H9 (cell line): ENCODE data around the gene DAD1. TPM values are rescaled to one million over a fixed set of nuclear protein-coding genes. Genes with fewer than 3 reads are reported as not detected.
A peak's percentile ranks its signal among the peaks of the same experiment; 100 is the strongest.

ENCODE experiments used
- DNase-seq: peaks from one replicate; pipeline ENCODE4 v3.0.0-alpha.2; 2017
- H2AFZ ChIP-seq: one replicate; pipeline ENCODE4 v1.6.1; 2013; ENCODE audit warnings: mild to moderate bottlenecking, low read length, control low read depth, moderate library complexity
- H2AK5ac ChIP-seq: 2 replicates; pipeline ENCODE4 v1.6.1; 2013; ENCODE audit warnings: low read length, control low read depth, mixed read lengths; ENCODE audit not compliant: insufficient read length
- H2BK120ac ChIP-seq: one replicate; pipeline ENCODE4 v1.6.1; 2013; ENCODE audit warnings: low read depth, mild to moderate bottlenecking, low read length, control low read depth, inconsistent platforms; ENCODE audit not compliant: poor library complexity, severe bottlenecking
- H2BK12ac ChIP-seq: 2 replicates; pipeline ENCODE4 v1.6.1; 2013; ENCODE audit warnings: low read length, control low read depth, mixed read lengths, low read depth; ENCODE audit not compliant: insufficient read length
- H2BK15ac ChIP-seq: 2 replicates; pipeline ENCODE4 v1.6.1; 2013; ENCODE audit warnings: low read depth, low read length, control low read depth
- H2BK20ac ChIP-seq: one replicate; pipeline ENCODE4 v1.6.1; 2013; ENCODE audit warnings: low read depth, mild to moderate bottlenecking, low read length, control low read depth, inconsistent platforms; ENCODE audit not compliant: poor library complexity, severe bottlenecking
- H2BK5ac ChIP-seq: 2 replicates; pipeline ENCODE4 v1.6.1; 2013; ENCODE audit warnings: low read length, control low read depth, mixed read lengths; ENCODE audit not compliant: insufficient read length
- H3K14ac ChIP-seq: 2 replicates; pipeline ENCODE4 v1.6.1; 2013; ENCODE audit warnings: low read length, control low read depth; ENCODE audit not compliant: insufficient read depth
- H3K18ac ChIP-seq: 2 replicates; pipeline ENCODE4 v1.6.1; 2013; ENCODE audit warnings: low read depth, mild to moderate bottlenecking, mixed read lengths, low read length, control low read depth; ENCODE audit not compliant: insufficient read length
- H3K23ac ChIP-seq: 2 replicates; pipeline ENCODE4 v1.6.1; 2013; ENCODE audit warnings: low read length, control low read depth, mixed read lengths, low read depth; ENCODE audit not compliant: insufficient read length
- H3K23me2 ChIP-seq: 2 replicates; pipeline ENCODE4 v1.6.1; 2013; ENCODE audit warnings: low read depth, mild to moderate bottlenecking, mixed read lengths, low read length, control low read depth; ENCODE audit not compliant: insufficient read length, poor library complexity, severe bottlenecking
- H3K27ac ChIP-seq: 2 replicates; pipeline ENCODE4 v1.5.1; 2013; ENCODE audit warnings: low read length, control low read depth, mixed read lengths, low read depth; ENCODE audit not compliant: insufficient read length
- H3K27me3 ChIP-seq: 2 replicates; pipeline ENCODE4 v1.6.1; 2013; ENCODE audit warnings: low read length, control low read depth, inconsistent platforms; ENCODE audit not compliant: insufficient read depth
- H3K4ac ChIP-seq: 2 replicates; pipeline ENCODE4 v1.6.1; 2013; ENCODE audit warnings: low read depth, mild to moderate bottlenecking, control low read depth, inconsistent platforms, low read length, moderate library complexity
- H3K4me1 ChIP-seq: 2 replicates; pipeline ENCODE4 v1.6.1; 2013; ENCODE audit warnings: low read length, control low read depth, inconsistent platforms; ENCODE audit not compliant: insufficient read depth
- H3K4me2 ChIP-seq: 2 replicates; pipeline ENCODE4 v1.6.1; 2013; ENCODE audit warnings: low read length, control low read depth, mixed read lengths; ENCODE audit not compliant: insufficient read length, insufficient read depth
- H3K56ac ChIP-seq: 2 replicates; pipeline ENCODE4 v1.6.1; 2013; ENCODE audit warnings: low read depth, mild to moderate bottlenecking, mixed read lengths, low read length, control low read depth; ENCODE audit not compliant: insufficient read length
- H3K79me1 ChIP-seq: 2 replicates; pipeline ENCODE4 v1.6.1; 2013; ENCODE audit warnings: low read depth, mild to moderate bottlenecking, moderate library complexity, low read length, control low read depth, inconsistent platforms; ENCODE audit not compliant: insufficient read depth, poor library complexity, severe bottlenecking
- H3K79me2 ChIP-seq: 2 replicates; pipeline ENCODE4 v1.6.1; 2013; ENCODE audit warnings: low read length, control low read depth, inconsistent platforms; ENCODE audit not compliant: insufficient read depth
- H3K9ac ChIP-seq: 2 replicates; pipeline ENCODE4 v1.6.1; 2013; ENCODE audit warnings: low read length, control low read depth, mixed read lengths; ENCODE audit not compliant: insufficient read length; ENCODE audit errors: extremely low read depth
- H3K9me3 ChIP-seq: one replicate; pipeline ENCODE4 v1.6.1; 2013; ENCODE audit warnings: low read depth, low read length, inconsistent platforms; ENCODE audit not compliant: control insufficient read depth
- H3T11ph ChIP-seq: one replicate; pipeline ENCODE4 v1.6.1; 2013; ENCODE audit warnings: mild to moderate bottlenecking, low read length, control low read depth, inconsistent platforms
- H4K20me1 ChIP-seq: one replicate; pipeline ENCODE4 v1.6.1; 2013; ENCODE audit not compliant: control insufficient read depth, insufficient read length, insufficient read depth
- H4K5ac ChIP-seq: 2 replicates; pipeline ENCODE4 v1.6.1; 2013; ENCODE audit warnings: low read depth, mild to moderate bottlenecking, mixed read lengths, low read length, control low read depth; ENCODE audit not compliant: insufficient read length
- H4K8ac ChIP-seq: replicated peaks from 2 replicates; pipeline ENCODE4 v1.6.1; 2013; ENCODE audit warnings: low read length, control low read depth, mixed read lengths, low read depth; ENCODE audit not compliant: insufficient read length
- H4K91ac ChIP-seq: 2 replicates; pipeline ENCODE4 v1.6.1; 2013; ENCODE audit warnings: low read depth, mild to moderate bottlenecking, moderate library complexity, mixed read lengths, low read length, control low read depth; ENCODE audit not compliant: insufficient read length
- H3K27ac Mint-ChIP-seq, 3 experiments: 2 replicates in 2 of 3; 3 replicates in 1 of 3; pipeline ENCODE4 v1.8.0; 2020 to 2021; ENCODE audit warnings: mixed read lengths in 3 of 3, mild to moderate bottlenecking in 1 of 3, moderate library complexity in 1 of 3
- H3K27me3 Mint-ChIP-seq: 2 replicates; pipeline ENCODE4 v1.8.0; 2021; ENCODE audit warnings: low read depth, mild to moderate bottlenecking, moderate library complexity, mixed read lengths
- H3K36me3 Mint-ChIP-seq, 3 experiments: 2 replicates in 2 of 3; 3 replicates in 1 of 3; pipeline ENCODE4 v1.8.0; 2020 to 2021; ENCODE audit warnings: low read depth in 3 of 3, mixed read lengths in 3 of 3; ENCODE audit not compliant: insufficient read depth in 1 of 3
- H3K4me1 Mint-ChIP-seq, 2 experiments: 2 replicates each; pipeline ENCODE4 v1.8.0; 2020; ENCODE audit warnings: mixed read lengths in 2 of 2
- H3K4me3 Mint-ChIP-seq, 2 experiments: 2 replicates in 1 of 2; 3 replicates in 1 of 2; pipeline ENCODE4 v1.8.0; 2020 to 2021; ENCODE audit warnings: mild to moderate bottlenecking in 2 of 2, mixed read lengths in 2 of 2, moderate library complexity in 1 of 2
- H3K9me3 Mint-ChIP-seq, 2 experiments: 2 replicates in 1 of 2; 3 replicates in 1 of 2; pipeline ENCODE4 v1.8.0; 2020; ENCODE audit warnings: mild to moderate bottlenecking in 2 of 2, mixed read lengths in 2 of 2, moderate library complexity in 1 of 2
- CTCF ChIP-seq: fragments of 200-600 bp; sonication (generic); conservative IDR thresholded peaks from 3 replicates; pipeline ENCODE4 v1.8.0; 2021; ENCODE audit warnings: antibody characterized with exemption, mild to moderate bottlenecking
- WGBS: extraction: QIAGEN DNeasy Blood & Tissue Kit; methylation state at CpG from one replicate; pipeline ENCODE4 v1.1.7; 2013; ENCODE audit warnings: missing lambda C conversion rate, low lambda C conversion rate, mixed read lengths; ENCODE audit not compliant: insufficient read length; ENCODE audit errors: extremely low coverage; 5-methylcytosine and 5-hydroxymethylcytosine counted together
- total RNA-seq: library from RNA; stranded (reverse); gene quantifications from 2 replicates; pipeline ENCODE4 v1.2.1, GENCODE V29; 2021

DAD1 gene
- total RNA-seq, 1 experiment from 2014 or later, result 127 TPM

- H3K27me3 Mint-ChIP-seq, result no peaks in the 10 kb centered on the region
- peak; percentile 90 for DNase-seq
- peak; percentile 96 for TF ChIP-seq CTCF
- H3K79me1 ChIP-seq, result peaks cover 2% of the 10 kb centered on the region
- no peaks in the 10 kb centered on the region for H3K79me2 ChIP-seq
- H3K56ac ChIP-seq, result no peak overlapping the region
- no peak overlapping the region for H3K4me3 Mint-ChIP-seq
- no peak overlapping the region for H3K4me2 ChIP-seq
- no peak overlapping the region for H3K4ac ChIP-seq
- H4K8ac ChIP-seq, result no peak overlapping the region
- H3K4me1 ChIP-seq, result no peaks in the 10 kb centered on the region
- H2BK120ac ChIP-seq, result no peak overlapping the region
- H2BK12ac ChIP-seq, result no peak overlapping the region
- H3K36me3 Mint-ChIP-seq, result peaks cover 28 to 57% (median 49%) of the 10 kb centered on the region in 3 experiments; a peak in 6 of 7 replicates
- no peak overlapping the region for H3T11ph ChIP-seq
- no peaks in the 10 kb centered on the region for H4K20me1 ChIP-seq
- H3K14ac ChIP-seq, result no peak overlapping the region
- H4K91ac ChIP-seq, result no peak overlapping the region
- H2AK5ac ChIP-seq, result no peak overlapping the region
- peaks cover 10% of the 10 kb centered on the region in 2 experiments for H3K4me1 Mint-ChIP-seq
- no peaks in the 10 kb centered on the region for H3K27me3 ChIP-seq
- no peaks in the 10 kb centered on the region for H3K23me2 ChIP-seq
- no peak overlapping the region for H3K23ac ChIP-seq
- H2AFZ ChIP-seq, result peak overlapping the region; percentile 80
- H3K9me3 Mint-ChIP-seq, result no peaks in the 10 kb centered on the region
- H4K5ac ChIP-seq, result no peak overlapping the region
- no peak overlapping the region for H3K9ac ChIP-seq
- WGBS, result no CpG with 5 or more reads among the region's 8 CpGs
- H2BK15ac ChIP-seq, result no peak overlapping the region
- no peaks in the 10 kb centered on the region for H3K9me3 ChIP-seq
- H2BK20ac ChIP-seq, result no peak overlapping the region
- no peak overlapping the region for H3K18ac ChIP-seq
- H3K27ac Mint-ChIP-seq, result peak overlapping the region; percentile 94 to 97 (median 97)
- H2BK5ac ChIP-seq, result no peak overlapping the region
- peak overlapping the region; percentile 16 for H3K27ac ChIP-seq
Observed at GRCh38 chr14:22570132-22570949, 18.7 kb downstream of the DAD1 start.
